Body of pancreas (tissue), 4 donors: ENCODE measurements around the gene PRKCB.

Experiments
- CTCF ChIP-seq, 7 experiments: fragments of 450-650 bp in 4 of 7; fragments of 200-600 bp in 3 of 7; sonication (generic) in 3 of 7; IDR thresholded peaks; one replicate each; pipeline ENCODE4 v1.5.1; 2016 to 2019; ENCODE audit warnings: antibody characterized with exemption in 7 of 7
- POLR2A ChIP-seq, 3 donors: fragments of 450-650 bp; IDR thresholded peaks; one replicate each; pipeline ENCODE4 v1.6.1; 2016; ENCODE audit warnings: antibody characterized with exemption in 3 of 3, mild to moderate bottlenecking in 2 of 3

- no peak for TF ChIP-seq POLR2A (IDR thresholded peaks at IDR 0.05)
- no peak for TF ChIP-seq CTCF (IDR thresholded peaks at IDR 0.05)
Measured at GRCh38 chr16:23905027-23905426, 69.2 kb downstream of the PRKCB start.
